ENCODE measurements around the gene MAST4.

GRCh38 chr5:66805514-66806430 lies 209.6 kb downstream of the MAST4 start:
- TF ChIP-seq CTCF (IDR thresholded peaks at IDR 0.05) = no peak
- TF ChIP-seq POLR2A (IDR thresholded peaks at IDR 0.05) = no peak

Measured in esophagus squamous epithelium (tissue), 4 donors.